ENCODE results near the gene ATF7IP. TPM values are rescaled to one million over a fixed set of nuclear protein-coding genes. Genes with fewer than 3 reads are reported as not detected.

The ATF7IP gene
- total RNA-seq, 2 experiments from 2014 or later = 55.6 to 66.0 TPM

DNA sequence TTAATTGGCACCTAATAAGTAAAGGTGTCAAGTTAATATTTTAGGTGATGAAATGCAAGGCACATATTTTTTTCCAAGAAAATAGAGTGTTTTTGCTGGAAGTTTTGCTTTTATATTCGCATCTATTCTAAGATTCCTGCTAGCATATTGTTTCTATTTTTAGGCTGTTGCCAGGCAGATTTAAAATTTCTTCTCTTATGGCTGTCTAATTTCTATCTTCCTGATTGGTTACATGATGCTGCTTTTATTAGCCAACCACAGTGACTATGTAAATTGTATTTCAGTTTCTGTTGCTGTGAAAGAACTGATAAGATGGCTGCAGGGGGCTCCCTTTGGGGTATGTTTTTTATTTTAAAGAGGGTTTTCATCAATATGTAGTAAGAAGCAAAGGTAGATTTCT, 42.7 kb downstream of the ATF7IP start:
- TF ChIP-seq CTCF (conservative IDR thresholded peaks at IDR 0.05; ENCODE audit: low read length) (no peak), EZH2phosphoT487 (IDR thresholded peaks at IDR 0.05; ENCODE audit: borderline replicate concordance, low read depth, low read length) (no peak)
- DNase-seq (ENCODE audit: low spot score) = no peak
- Histone ChIP-seq H3K27ac (ENCODE audit: low read depth, low read length, poor library complexity, severe bottlenecking) (no peak overlapping the region), H2AFZ (ENCODE audit: low read length) (no peak overlapping the region), H3K9me2 (ENCODE audit: insufficient read depth, low read length) (no peaks in the 10 kb centered on the region), H4K20me1 (ENCODE audit: insufficient read depth, low read length) (peaks cover 7% of the 10 kb centered on the region; the same call in 1 of the 2 replicates), H3K4me1 (ENCODE audit: insufficient read depth, low read length, poor library complexity, severe bottlenecking) (peaks cover 17% of the 10 kb centered on the region), H3K4me2 (ENCODE audit: low read length) (no peak overlapping the region), H3K36me3 (ENCODE audit: insufficient read depth, low read length) (peaks cover 87% of the 10 kb centered on the region), H3K4me3 (ENCODE audit: low read depth, low read length, poor library complexity, severe bottlenecking) (no peak overlapping the region), H3K9me3 (ENCODE audit: low read length) (peaks cover 79% of the 10 kb centered on the region), H3K79me2 (ENCODE audit: insufficient read depth, low read depth, low read length) (peaks cover 100% of the 10 kb centered on the region)
- BruUV-seq (replicated peaks) = no TSS peak
- POLR2A ChIA-PET = interaction anchor here (1.2 kb wide), 1 partner anchor 23 kb away, joined by 3 read pairs; no protein-coding TSS in a partner anchor
- intact Hi-C loops (cut with micrococcal nuclease; ENCODE audit: unreplicated experiment) = loop anchor here (10.0 kb wide), 1 partner anchor 547 kb away; no protein-coding TSS in a partner anchor
- CTCF ChIA-PET (ENCODE audit: unreplicated experiment) = no interaction called here

- Histone ChIP-seq H3K4me2 (ENCODE audit: low read length) (no peak overlapping the region), H3K36me3 (ENCODE audit: insufficient read depth, low read length) (peaks cover 87% of the 10 kb centered on the region), H3K4me1 (ENCODE audit: insufficient read depth, low read length, poor library complexity, severe bottlenecking) (no peaks in the 10 kb centered on the region), H2AFZ (ENCODE audit: low read length) (no peak overlapping the region), H3K9me3 (ENCODE audit: low read length) (peaks cover 72% of the 10 kb centered on the region), H4K20me1 (ENCODE audit: insufficient read depth, low read length) (no peaks in the 10 kb centered on the region), H3K4me3 (ENCODE audit: low read depth, low read length, poor library complexity, severe bottlenecking) (no peak overlapping the region), H3K9me2 (ENCODE audit: insufficient read depth, low read length) (no peaks in the 10 kb centered on the region), H3K27ac (ENCODE audit: low read depth, low read length, poor library complexity, severe bottlenecking) (no peak overlapping the region), H3K79me2 (ENCODE audit: insufficient read depth, low read depth, low read length) (peaks cover 100% of the 10 kb centered on the region)
- ChIA-PET CTCF (ENCODE audit: unreplicated experiment) (no interaction called here), POLR2A (interaction anchor here (0.6 kb wide), 1 partner anchor 22 kb away, joined by 3 read pairs; no protein-coding TSS in a partner anchor)
- no peak for TF ChIP-seq CTCF (conservative IDR thresholded peaks at IDR 0.05; ENCODE audit: low read length)
- no peak for TF ChIP-seq EZH2phosphoT487 (IDR thresholded peaks at IDR 0.05; ENCODE audit: borderline replicate concordance, low read depth, low read length)
- DNase-seq (ENCODE audit: low spot score) = no peak
- BruUV-seq (replicated peaks) = no TSS peak
- intact Hi-C loops (cut with micrococcal nuclease; ENCODE audit: unreplicated experiment) = no loop called here
Observed at GRCh38 chr12:14410177-14410576, 44.7 kb downstream of the ATF7IP start.

GRCh38 chr12:14410841-14411569, 45.5 kb downstream of the ATF7IP start:
- Histone ChIP-seq H3K4me3 (ENCODE audit: low read depth, low read length, poor library complexity, severe bottlenecking) (no peak overlapping the region), H3K79me2 (ENCODE audit: insufficient read depth, low read depth, low read length) (peaks cover 100% of the 10 kb centered on the region), H3K27ac (ENCODE audit: low read depth, low read length, poor library complexity, severe bottlenecking) (no peak overlapping the region), H3K36me3 (ENCODE audit: insufficient read depth, low read length) (peaks cover 87% of the 10 kb centered on the region), H3K4me1 (ENCODE audit: insufficient read depth, low read length, poor library complexity, severe bottlenecking) (no peaks in the 10 kb centered on the region), H2AFZ (ENCODE audit: low read length) (no peak overlapping the region), H3K9me3 (ENCODE audit: low read length) (peaks cover 73% of the 10 kb centered on the region), H3K4me2 (ENCODE audit: low read length) (no peak overlapping the region), H4K20me1 (ENCODE audit: insufficient read depth, low read length) (no peaks in the 10 kb centered on the region), H3K9me2 (ENCODE audit: insufficient read depth, low read length) (no peaks in the 10 kb centered on the region)
- TF ChIP-seq CTCF (conservative IDR thresholded peaks at IDR 0.05; ENCODE audit: low read length) = no peak
- no peak for TF ChIP-seq EZH2phosphoT487 (IDR thresholded peaks at IDR 0.05; ENCODE audit: borderline replicate concordance, low read depth, low read length)
- BruUV-seq (replicated peaks) = no TSS peak
- no peak for DNase-seq (ENCODE audit: low spot score)
- ChIA-PET CTCF (ENCODE audit: unreplicated experiment) (no interaction called here), POLR2A (interaction anchor here (0.9 to 1.3 kb wide), 3 partner anchors 9 to 18 kb away, joined by 3 to 4 read pairs (median 3); no protein-coding TSS in a partner anchor)
- intact Hi-C loops (cut with micrococcal nuclease; ENCODE audit: unreplicated experiment) = no loop called here
